Esophagus squamous epithelium (tissue), 4 donors: ENCODE results near the gene NCS1.

Experiments
- CTCF ChIP-seq, 6 experiments: fragments of 450-650 bp in 4 of 6; fragments of 200-600 bp in 2 of 6; sonication (generic) in 2 of 6; IDR thresholded peaks; one replicate each; pipeline ENCODE4 v1.5.1; 2016 to 2019; ENCODE audit warnings: antibody characterized with exemption in 6 of 6, mild to moderate bottlenecking in 4 of 6, moderate library complexity in 4 of 6
- POLR2A ChIP-seq, 4 donors: fragments of 450-650 bp; IDR thresholded peaks; one replicate each; pipeline ENCODE4 v1.6.1; 2017; ENCODE audit warnings: antibody characterized with exemption in 4 of 4, mild to moderate bottlenecking in 4 of 4, moderate library complexity in 3 of 4

- TF ChIP-seq CTCF (IDR thresholded peaks at IDR 0.05) (no peak), POLR2A (IDR thresholded peaks at IDR 0.05) (no peak)
Measured at GRCh38 chr9:130266236-130267098, 94.3 kb downstream of the NCS1 start.
